GM19351 (cell line): Measurements from ENCODE around the gene CYP2J2.
A peak's percentile ranks its signal among the peaks of the same experiment; 100 is the strongest.
"Not testable (repeated sequence)": the region's sequence is repeated elsewhere in the genome, so short reads cannot be mapped to it uniquely, and the experiment has no call there.

Source experiments
- ATAC-seq: cut with Tn5 transposase; IDR thresholded peaks from one replicate; pipeline ENCODE4 v1.9.1; 2021; ENCODE audit warnings: mild to moderate bottlenecking, moderate library complexity; ENCODE audit not compliant: unreplicated experiment

The CYP2J2 gene

DNA sequence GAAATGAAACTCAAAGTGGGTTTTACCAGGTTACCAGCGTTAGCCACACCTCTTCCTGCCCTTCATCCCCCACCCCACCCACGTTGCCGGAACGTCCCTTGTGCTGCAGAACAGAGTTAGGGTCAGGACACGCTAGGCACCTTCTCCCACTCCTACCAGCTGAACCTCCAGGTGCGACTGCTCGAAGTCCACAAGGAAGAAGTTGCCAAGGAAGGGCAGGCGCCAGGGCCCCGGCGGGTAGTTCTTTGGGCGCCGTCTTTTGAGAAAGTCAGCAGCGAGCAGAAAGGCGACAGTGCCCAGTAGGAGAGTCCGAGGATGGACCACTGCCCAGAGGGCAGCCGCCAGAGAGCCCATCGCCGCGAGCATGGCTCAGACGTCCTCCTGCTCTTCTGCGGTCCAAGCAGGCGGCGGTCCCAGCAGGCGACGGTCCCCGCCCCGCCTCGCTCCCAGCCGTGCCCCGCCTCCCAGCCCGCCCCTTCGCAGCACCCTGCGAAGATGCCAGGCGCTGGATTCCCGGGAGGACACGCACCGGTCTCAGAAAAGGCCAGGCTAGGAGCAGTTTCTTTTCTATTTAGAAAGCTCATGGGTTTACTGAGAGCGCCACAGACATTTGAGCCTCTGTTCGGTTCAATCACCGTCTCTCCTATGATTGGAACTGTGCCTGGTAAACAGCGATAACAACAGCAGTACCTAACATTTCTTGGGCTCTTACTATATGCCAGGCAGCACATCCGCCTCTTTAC lies at the start of gene CYP2J2:
Gene CYP2J2 (minus strand): TSS at position 393 of the 743 bp plus-strand sequence. CDS start 27 bp downstream, at position 366.
- ATAC-seq = peak; percentile 72

- ATAC-seq = no peak
Measured at GRCh38 chr1:59973719-59974118, 47.1 kb upstream of the CYP2J2 start.

DNA sequence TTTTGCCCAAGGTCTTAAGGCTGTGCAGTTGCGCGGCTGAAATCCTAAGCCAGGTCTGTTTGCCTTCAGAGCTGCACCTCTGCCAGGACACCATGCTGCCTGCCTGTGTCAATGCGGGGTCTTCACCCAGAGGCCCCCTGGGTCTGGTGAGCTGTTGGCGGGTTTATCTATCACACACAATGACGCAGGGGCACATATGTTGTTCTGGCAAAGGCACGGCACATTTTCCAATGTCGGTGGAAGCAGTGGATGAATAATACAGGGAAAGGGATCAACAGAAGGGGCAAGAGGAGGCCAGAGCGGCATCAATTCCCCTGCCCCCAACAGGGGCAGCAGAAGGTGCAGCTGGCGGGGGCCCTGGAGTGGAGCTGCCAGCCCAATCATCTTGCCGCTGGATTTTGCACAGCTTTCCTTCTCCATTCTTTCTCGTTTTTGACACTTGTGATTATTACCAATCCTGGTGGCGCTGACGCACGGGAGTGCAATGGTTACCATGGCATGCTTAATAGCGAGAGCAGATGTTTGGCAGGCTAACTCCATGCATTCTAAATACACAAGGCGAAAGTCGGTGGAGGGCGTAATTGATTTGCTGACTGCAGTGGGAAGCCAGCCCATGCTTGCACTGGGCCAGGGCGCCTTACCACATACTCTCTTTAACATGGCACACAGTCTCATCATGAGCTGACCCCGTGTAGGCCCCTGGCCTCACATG lies 45.8 kb upstream of the CYP2J2 start:
- ATAC-seq = no peak

DNA sequence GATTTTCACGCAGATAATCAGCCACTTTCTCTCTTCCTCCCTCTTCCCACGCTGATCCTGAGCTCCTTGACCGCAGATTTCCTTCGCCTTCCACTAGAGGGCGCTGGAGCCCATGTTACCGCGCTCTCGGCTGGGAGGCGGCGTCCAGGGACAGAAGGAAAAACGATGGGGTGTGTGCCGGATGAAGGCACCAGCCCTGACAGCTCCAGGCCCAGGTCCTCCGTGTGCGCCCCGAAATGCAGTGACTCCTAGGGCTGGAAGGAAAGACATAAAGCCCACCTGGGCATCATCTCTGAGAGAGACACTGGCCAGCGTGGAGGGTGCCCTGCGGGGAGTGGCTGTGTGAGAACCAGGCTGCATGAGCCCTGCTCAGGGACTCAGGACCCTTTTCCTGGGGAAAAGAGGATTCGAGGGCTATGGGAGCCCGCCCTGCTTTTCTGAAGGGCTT lies 44.9 kb upstream of the CYP2J2 start:
- peak; percentile 79 for ATAC-seq

DNA sequence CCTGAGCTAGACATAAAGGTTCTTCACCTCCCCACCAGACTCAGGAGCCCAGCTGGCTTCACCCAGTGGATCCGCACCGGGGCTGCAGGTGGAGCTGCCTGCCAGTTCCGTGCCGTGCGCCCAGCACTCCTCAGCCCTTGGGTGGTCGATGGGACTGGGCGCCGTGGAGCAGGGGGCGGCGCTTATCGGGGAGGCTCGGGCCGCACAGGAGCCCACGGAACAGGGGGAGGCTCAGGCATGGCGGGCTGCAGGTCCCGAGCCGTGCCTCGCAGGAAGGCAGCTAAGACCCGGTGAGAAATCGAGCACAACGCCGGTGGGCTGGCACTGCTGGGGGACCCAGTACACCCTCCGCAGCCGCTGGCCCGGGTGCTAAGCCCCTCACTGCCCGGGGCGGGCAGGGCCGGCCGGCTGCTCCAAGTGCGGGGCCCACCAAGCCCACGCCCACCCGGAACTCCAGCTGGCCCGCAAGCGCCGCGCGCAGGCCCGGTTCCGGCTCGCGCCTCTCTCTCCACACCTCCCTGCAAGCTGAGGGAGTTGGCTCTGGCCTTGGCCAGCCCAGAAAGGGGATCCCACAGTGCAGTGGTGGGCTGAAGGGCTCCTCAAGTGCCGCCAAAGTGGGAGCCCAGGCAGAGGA lies 43.1 kb upstream of the CYP2J2 start:
- not testable (repeated sequence) for ATAC-seq

- ATAC-seq = not testable (repeated sequence)
Measured at GRCh38 chr1:59968746-59969145, 42.2 kb upstream of the CYP2J2 start.

- ATAC-seq = no peak
Measured at GRCh38 chr1:59967780-59968179, 41.2 kb upstream of the CYP2J2 start.

DNA sequence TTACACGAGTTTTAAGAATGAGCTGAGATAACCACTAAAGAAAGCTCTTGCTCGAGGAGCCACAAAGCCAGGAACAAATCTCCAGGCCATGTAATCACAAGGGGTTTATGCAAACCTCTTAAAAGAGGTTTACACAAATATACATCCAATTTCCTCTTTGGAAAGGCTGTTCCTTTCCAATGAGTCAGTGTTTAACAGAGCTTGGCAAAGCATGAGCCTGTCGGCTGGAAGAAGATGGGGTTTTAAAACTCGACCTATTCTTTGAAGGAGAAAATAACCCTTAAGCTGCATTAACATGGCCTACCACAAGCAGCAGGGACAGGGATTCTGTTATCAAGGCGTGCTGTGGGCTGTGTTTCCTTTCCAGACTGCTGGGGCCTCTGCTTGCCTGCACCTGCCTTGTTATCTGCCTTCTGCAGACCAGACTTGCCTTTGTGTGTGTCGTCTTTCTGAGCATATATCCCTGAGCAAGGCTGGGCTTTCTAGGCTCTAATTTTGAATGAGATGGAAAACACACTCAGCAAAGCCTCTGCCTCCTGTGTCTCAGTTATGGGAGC lies 40.6 kb upstream of the CYP2J2 start:
- ATAC-seq = no peak

DNA sequence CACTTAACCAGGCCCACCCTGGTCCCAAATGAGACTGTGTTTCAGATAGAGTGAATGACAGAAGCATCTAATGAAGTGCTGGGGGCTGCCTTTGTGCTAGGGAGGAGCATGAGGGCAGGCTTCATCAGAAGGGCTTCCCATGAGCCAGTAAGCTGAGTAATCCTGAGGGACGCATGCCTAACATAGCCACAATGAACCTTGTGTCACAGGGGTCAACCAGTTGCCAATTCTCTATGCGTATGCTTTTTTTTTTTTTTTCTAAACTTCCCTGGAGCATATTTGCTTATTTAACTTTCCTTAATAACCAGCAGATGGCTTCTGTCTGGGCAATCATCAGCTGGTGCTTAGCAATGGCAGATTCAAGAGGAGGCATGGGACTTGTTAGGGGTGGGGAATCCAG lies 25.5 kb upstream of the CYP2J2 start:
- ATAC-seq = no peak

GRCh38 chr1:59949648-59950047 lies 23.1 kb upstream of the CYP2J2 start:
- no peak for ATAC-seq

- no peak for ATAC-seq
Measured at GRCh38 chr1:59948990-59949389, 22.4 kb upstream of the CYP2J2 start.

DNA sequence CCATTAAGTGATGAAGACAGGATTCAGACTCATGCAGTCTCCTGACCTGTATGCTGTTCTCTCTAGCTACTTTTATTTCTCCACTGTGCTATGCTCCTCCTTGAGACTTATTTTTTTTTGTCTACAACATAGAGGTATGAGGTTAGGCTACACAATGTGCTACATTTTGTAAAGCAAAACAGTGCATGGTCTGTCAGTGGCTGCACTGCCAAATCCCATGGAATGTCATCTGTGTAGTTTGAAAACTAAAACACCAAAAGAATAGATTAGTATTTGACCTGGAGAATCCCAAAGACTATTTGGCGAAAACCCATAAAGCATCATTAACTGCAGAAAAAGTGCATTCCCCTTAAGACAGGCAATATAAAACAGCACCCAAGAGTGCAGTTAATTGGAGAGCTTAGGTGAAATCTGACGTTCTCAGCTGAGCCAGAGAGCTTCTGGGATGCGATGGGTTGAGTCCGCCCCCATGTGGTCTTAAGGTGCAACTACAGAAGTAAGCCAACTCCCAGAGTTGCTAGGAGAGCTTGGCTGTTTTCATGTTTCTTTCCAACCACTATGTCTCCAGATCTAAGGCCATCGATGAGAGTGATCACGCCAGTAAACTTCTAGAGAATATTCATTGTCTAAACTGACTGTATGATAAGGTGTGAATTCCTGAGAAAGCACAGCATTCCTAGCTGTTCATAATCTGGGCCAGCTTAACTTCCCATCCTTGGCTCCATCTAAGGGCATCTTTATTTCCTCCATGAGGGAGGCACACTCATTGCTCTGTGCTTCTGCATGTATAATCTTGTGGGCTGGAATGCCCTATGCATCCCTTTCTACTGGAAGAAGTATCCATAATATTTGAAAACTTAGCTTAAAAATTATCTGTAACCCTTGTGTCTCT lies 20.7 kb upstream of the CYP2J2 start:
- ATAC-seq = peak; percentile 97

GRCh38 chr1:59945790-59946189 lies 19.2 kb upstream of the CYP2J2 start:
- ATAC-seq = no peak

DNA sequence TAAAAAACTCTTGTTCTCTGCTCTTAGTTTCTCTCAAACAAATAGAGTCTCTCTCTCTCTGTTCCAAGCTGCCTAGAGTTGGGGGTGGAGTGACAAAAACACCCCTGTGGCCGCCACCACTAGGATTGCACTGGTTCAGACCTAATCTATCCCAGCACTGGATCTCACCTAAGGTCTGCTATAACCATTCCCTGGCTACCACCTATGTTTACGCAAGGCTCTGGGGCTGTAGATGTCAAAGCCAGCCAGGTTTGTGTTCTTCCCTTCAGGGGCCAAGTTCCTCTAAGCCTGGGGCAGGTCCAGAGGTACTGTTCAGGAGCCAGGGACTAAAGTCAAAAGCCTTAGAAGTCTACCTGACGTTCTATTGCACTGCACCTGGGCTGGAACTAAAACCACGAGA lies 12.8 kb upstream of the CYP2J2 start:
- ATAC-seq = no peak

GRCh38 chr1:59937636-59938210 lies 11.2 kb upstream of the CYP2J2 start:
- ATAC-seq = no peak

GRCh38 chr1:59936358-59936821 lies 9.8 kb upstream of the CYP2J2 start:
- no peak for ATAC-seq

- no peak for ATAC-seq
Measured at GRCh38 chr1:59928996-59929395, 2.4 kb upstream of the CYP2J2 start.

- ATAC-seq = no peak
Measured at GRCh38 chr1:59927213-59927612, 640 bp upstream of the CYP2J2 start.

DNA sequence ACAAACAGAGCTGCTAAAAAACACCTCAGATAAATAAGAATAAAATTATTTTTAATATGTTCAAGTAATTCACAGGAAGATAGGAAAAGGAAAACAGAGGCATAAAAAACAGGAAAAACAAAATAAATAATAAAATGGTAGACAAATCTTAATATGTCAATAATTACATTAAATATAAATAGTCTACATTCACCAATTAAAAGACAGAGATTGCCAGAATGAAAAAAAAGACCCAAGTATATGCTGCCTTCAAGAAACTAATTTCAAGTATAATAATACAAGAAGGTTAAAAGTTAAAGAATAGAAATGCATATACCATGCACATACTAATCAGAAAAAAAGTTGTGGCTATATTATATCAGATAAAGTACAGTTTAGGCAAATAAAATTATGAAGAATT lies 1.9 kb downstream of the CYP2J2 start:
- ATAC-seq = no peak
